SK-N-SH (cell line): ENCODE data around the gene GNB1L. TPM values are rescaled to one million over a fixed set of nuclear protein-coding genes. Genes with fewer than 3 reads are reported as not detected.

Experiments
- CTCF ChIA-PET: fragments of 300-600, 350-600 bp; formaldehyde crosslinking; extraction: SDS; loops from one replicate; lab custom pipeline; 2021; lab: Yijun Ruan, JAX
- POLR2A ChIA-PET: fragments of 350-600 bp; sonication (Branson Sonifier 250); formaldehyde crosslinking; extraction: SDS; loops from one replicate; lab custom pipeline; 2020; ENCODE audit warnings: antibody characterized with exemption, inconsistent platforms; lab: Yijun Ruan, JAX
- DNase-seq: peaks from one replicate; pipeline ENCODE4 v3.0.0; 2012
- H2AFZ ChIP-seq: fragments of 200-600 bp; sonication (generic); 2 replicates; pipeline ENCODE4 v1.8.1; 2016; ENCODE audit warnings: antibody characterized with exemption, mild to moderate bottlenecking, low read depth
- H3F3A ChIP-seq: fragments of 200-600 bp; sonication (generic); replicated peaks from 2 replicates; pipeline ENCODE3; 2016; ENCODE audit warnings: antibody characterized with exemption, mild to moderate bottlenecking; ENCODE audit not compliant: insufficient read depth
- H3K27ac ChIP-seq, 2 experiments: fragments of 200-500 bp in 1 of 2; fragments of 200-600 bp in 1 of 2; sonication (Bioruptor generic) in 1 of 2; sonication (generic), shearing (Covaris generic) in 1 of 2; 2 replicates each; pipeline versions ENCODE4 v1.5.1 to v1.6.1; 2014 to 2016; ENCODE audit warnings: low read depth in 2 of 2, inconsistent platforms in 1 of 2, low read length in 1 of 2, mild to moderate bottlenecking in 1 of 2, mixed read lengths in 1 of 2
- H3K27me3 ChIP-seq: fragments of 200-600 bp; sonication (generic), shearing (Covaris generic); 2 replicates; pipeline ENCODE4 v1.6.1; 2016; ENCODE audit warnings: mixed run types; ENCODE audit not compliant: insufficient read depth
- H3K36me3 ChIP-seq, 2 experiments: fragments of 200-500 bp in 1 of 2; fragments of 200-600 bp in 1 of 2; sonication (Bioruptor generic) in 1 of 2; sonication (generic) in 1 of 2; replicated peaks in 1 of 2; 2 replicates each; pipeline versions ENCODE3 to v1.5.1; 2014 to 2016; ENCODE audit warnings: low read length in 1 of 2, mild to moderate bottlenecking in 1 of 2; ENCODE audit not compliant: insufficient read depth in 2 of 2, control insufficient read depth in 1 of 2
- H3K4me1 ChIP-seq, 2 experiments: fragments of 200-500 bp in 1 of 2; fragments of 200-600 bp in 1 of 2; sonication (Bioruptor generic) in 1 of 2; sonication (generic), shearing (Covaris generic) in 1 of 2; 2 replicates each; pipeline versions ENCODE4 v1.5.1 to v1.6.1; 2014 to 2016; ENCODE audit warnings: low read depth in 1 of 2, low read length in 1 of 2, mixed run types in 1 of 2; ENCODE audit not compliant: insufficient read depth in 2 of 2, control insufficient read depth in 1 of 2
- H3K4me2 ChIP-seq: fragments of 200-600 bp; sonication (generic), shearing (Covaris generic); 2 replicates; pipeline ENCODE4 v1.6.1; 2017; ENCODE audit warnings: mixed run types
- H3K4me3 ChIP-seq, 2 experiments: fragments of 200-500 bp in 1 of 2; fragments of 200-600 bp in 1 of 2; sonication (Bioruptor generic) in 1 of 2; sonication (generic), shearing (Covaris generic) in 1 of 2; 2 replicates each; pipeline versions ENCODE4 v1.5.1 to v1.8.1; 2014 to 2016; ENCODE audit warnings: low read depth in 2 of 2, inconsistent platforms in 1 of 2, low read length in 1 of 2, mild to moderate bottlenecking in 1 of 2, mixed read lengths in 1 of 2, moderate library complexity in 1 of 2
- H3K79me2 ChIP-seq: fragments of 200-600 bp; sonication (generic); 2 replicates; pipeline ENCODE4 v1.8.1; 2017; ENCODE audit warnings: mild to moderate bottlenecking; ENCODE audit not compliant: insufficient read depth
- H3K9ac ChIP-seq: fragments of 200-600 bp; sonication (generic); 2 replicates; pipeline ENCODE4 v1.6.1; 2017; ENCODE audit warnings: mixed run types
- H3K9me2 ChIP-seq: fragments of 200-600 bp; sonication (generic); 2 replicates; pipeline ENCODE4 v1.6.1; 2017; ENCODE audit warnings: mixed run types
- H3K9me3 ChIP-seq: fragments of 200-600 bp; sonication (generic); 2 replicates; pipeline ENCODE4 v1.6.1; 2017; ENCODE audit warnings: mixed run types, mild to moderate bottlenecking, moderate library complexity
- H4K20me1 ChIP-seq: fragments of 200-600 bp; sonication (generic); 2 replicates; pipeline ENCODE4 v1.6.1; 2017; ENCODE audit warnings: mild to moderate bottlenecking, mixed run types; ENCODE audit not compliant: insufficient read depth
- CHD2 ChIP-seq: fragments of 150-350 bp; IDR thresholded peaks from 2 replicates; pipeline ENCODE4 v1.6.1; 2018; ENCODE audit warnings: low read length; ENCODE audit not compliant: partially characterized antibody
- EP300 ChIP-seq, 2 experiments: IDR thresholded peaks; 2 replicates each; pipeline versions ENCODE4 v1.4.0 to v1.6.1; 2012; ENCODE audit warnings: borderline replicate concordance in 1 of 2, low read depth in 1 of 2, low read length in 1 of 2
- FOXJ3 ChIP-seq: sonication (generic); formaldehyde crosslinking; IDR thresholded peaks from 2 replicates; pipeline ENCODE4 v1.5.1; 2020; ENCODE audit warnings: mild to moderate bottlenecking, missing genetic modification reagents
- FOXM1 ChIP-seq: IDR thresholded peaks from 2 replicates; pipeline ENCODE4 v1.4.0; 2012; ENCODE audit warnings: low read depth, mild to moderate bottlenecking
- GATA2 ChIP-seq: sonication (generic); formaldehyde crosslinking; IDR thresholded peaks from 2 replicates; pipeline ENCODE4 v1.5.0; 2020; ENCODE audit warnings: mild to moderate bottlenecking, missing genetic modification reagents
- JUND ChIP-seq: IDR thresholded peaks from 2 replicates; pipeline ENCODE4 v1.4.0; 2012
- NFIC ChIP-seq: IDR thresholded peaks from 2 replicates; pipeline ENCODE4 v1.4.0; 2012; ENCODE audit warnings: borderline replicate concordance
- NRF1 ChIP-seq: IDR thresholded peaks from 2 replicates; pipeline ENCODE4 v1.6.1; 2012; ENCODE audit warnings: low read depth, mild to moderate bottlenecking, low read length
- PBX3 ChIP-seq: IDR thresholded peaks from 2 replicates; pipeline ENCODE4; 2012
- POLR2AphosphoS5 ChIP-seq: IDR thresholded peaks from 2 replicates; pipeline ENCODE4 v1.6.1; 2012; ENCODE audit warnings: low read depth, low read length
- RAD21 ChIP-seq: IDR thresholded peaks from 2 replicates; pipeline ENCODE4 v1.6.1; 2012; ENCODE audit warnings: mild to moderate bottlenecking, low read length
- RCOR1 ChIP-seq: fragments of 150-350 bp; IDR thresholded peaks from 2 replicates; pipeline ENCODE4 v1.6.1; 2017; ENCODE audit warnings: antibody characterized with exemption, low read length
- RFX5 ChIP-seq: IDR thresholded peaks from 2 replicates; pipeline ENCODE4 v1.6.1; 2012; ENCODE audit warnings: mild to moderate bottlenecking, improper control_type of control experiment, low read length
- RXRA ChIP-seq: IDR thresholded peaks from 2 replicates; pipeline ENCODE4 v1.4.0; 2012; ENCODE audit warnings: low read depth, mild to moderate bottlenecking, borderline replicate concordance
- TAF1 ChIP-seq: IDR thresholded peaks from 2 replicates; pipeline ENCODE4 v1.6.1; 2012; ENCODE audit warnings: low read depth, mild to moderate bottlenecking, low read length, moderate library complexity, borderline replicate concordance
- TCF12 ChIP-seq: IDR thresholded peaks from 2 replicates; pipeline ENCODE4 v1.4.0; 2012
- polyA plus RNA-seq, 3 experiments: library from polyadenylated mRNA; depleted of rRNA; stranded (reverse); fragments of >200 nt; gene quantifications; 2 replicates each; pipeline ENCODE4 v1.2.3, GENCODE V29; 2012
- TF ChIP-seq, protein P1 (sequence below): IDR thresholded peaks from 2 replicates; pipeline ENCODE4 v1.6.1; 2012; ENCODE audit warnings: mild to moderate bottlenecking, low read depth, low read length, moderate library complexity
- TF ChIP-seq, protein P2 (sequence below): fragments of 150-350 bp; IDR thresholded peaks from 2 replicates; pipeline ENCODE4 v1.6.1; 2017; ENCODE audit warnings: antibody characterized with exemption, low read length, low read depth, borderline replicate concordance
- TF ChIP-seq, protein P3 (sequence below): fragments of 200-600 bp; sonication (generic); IDR thresholded peaks from 2 replicates; pipeline ENCODE4 v1.6.1; 2017; ENCODE audit warnings: antibody characterized with exemption, mild to moderate bottlenecking, moderate library complexity

The GNB1L gene
- polyA plus RNA-seq, 1 of the 3 experiments (the other 2 are of a cell fraction): 5.9 TPM

- H3F3A ChIP-seq: no peaks in the 10 kb centered on the region
- no peak overlapping the region for H3K4me2 ChIP-seq
- no peak overlapping the region for H2AFZ ChIP-seq
- no peaks in the 10 kb centered on the region for H3K9me2 ChIP-seq
- ChIA-PET CTCF (interaction anchor here (1.2 kb wide), 1 partner anchor 10 kb away, joined by 4 read pairs; no protein-coding TSS in a partner anchor), POLR2A (no interaction called here)
- H3K4me1 ChIP-seq: peaks cover 0 to 10% of the 10 kb centered on the region in 2 experiments; a peak in 1 of 4 replicates
- H3K27ac ChIP-seq: no peak overlapping the region
- H3K4me3 ChIP-seq: no peak overlapping the region
- H3K9ac ChIP-seq: no peak overlapping the region
- no peak for DNase-seq
- H4K20me1 ChIP-seq: no peaks in the 10 kb centered on the region
- no peaks in the 10 kb centered on the region for H3K79me2 ChIP-seq
- TF ChIP-seq POLR2AphosphoS5: no peak
- TF ChIP-seq NRF1: no peak
- TF ChIP-seq NFIC: no peak
- no peak for TF ChIP-seq FOXJ3 (CRISPR knock-in tag)
- TF ChIP-seq, protein P1, sequence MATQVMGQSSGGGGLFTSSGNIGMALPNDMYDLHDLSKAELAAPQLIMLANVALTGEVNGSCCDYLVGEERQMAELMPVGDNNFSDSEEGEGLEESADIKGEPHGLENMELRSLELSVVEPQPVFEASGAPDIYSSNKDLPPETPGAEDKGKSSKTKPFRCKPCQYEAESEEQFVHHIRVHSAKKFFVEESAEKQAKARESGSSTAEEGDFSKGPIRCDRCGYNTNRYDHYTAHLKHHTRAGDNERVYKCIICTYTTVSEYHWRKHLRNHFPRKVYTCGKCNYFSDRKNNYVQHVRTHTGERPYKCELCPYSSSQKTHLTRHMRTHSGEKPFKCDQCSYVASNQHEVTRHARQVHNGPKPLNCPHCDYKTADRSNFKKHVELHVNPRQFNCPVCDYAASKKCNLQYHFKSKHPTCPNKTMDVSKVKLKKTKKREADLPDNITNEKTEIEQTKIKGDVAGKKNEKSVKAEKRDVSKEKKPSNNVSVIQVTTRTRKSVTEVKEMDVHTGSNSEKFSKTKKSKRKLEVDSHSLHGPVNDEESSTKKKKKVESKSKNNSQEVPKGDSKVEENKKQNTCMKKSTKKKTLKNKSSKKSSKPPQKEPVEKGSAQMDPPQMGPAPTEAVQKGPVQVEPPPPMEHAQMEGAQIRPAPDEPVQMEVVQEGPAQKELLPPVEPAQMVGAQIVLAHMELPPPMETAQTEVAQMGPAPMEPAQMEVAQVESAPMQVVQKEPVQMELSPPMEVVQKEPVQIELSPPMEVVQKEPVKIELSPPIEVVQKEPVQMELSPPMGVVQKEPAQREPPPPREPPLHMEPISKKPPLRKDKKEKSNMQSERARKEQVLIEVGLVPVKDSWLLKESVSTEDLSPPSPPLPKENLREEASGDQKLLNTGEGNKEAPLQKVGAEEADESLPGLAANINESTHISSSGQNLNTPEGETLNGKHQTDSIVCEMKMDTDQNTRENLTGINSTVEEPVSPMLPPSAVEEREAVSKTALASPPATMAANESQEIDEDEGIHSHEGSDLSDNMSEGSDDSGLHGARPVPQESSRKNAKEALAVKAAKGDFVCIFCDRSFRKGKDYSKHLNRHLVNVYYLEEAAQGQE: no peak
- TF ChIP-seq RXRA: no peak
- TF ChIP-seq CHD2: no peak
- no peak for TF ChIP-seq TCF12
- TF ChIP-seq, protein P2, sequence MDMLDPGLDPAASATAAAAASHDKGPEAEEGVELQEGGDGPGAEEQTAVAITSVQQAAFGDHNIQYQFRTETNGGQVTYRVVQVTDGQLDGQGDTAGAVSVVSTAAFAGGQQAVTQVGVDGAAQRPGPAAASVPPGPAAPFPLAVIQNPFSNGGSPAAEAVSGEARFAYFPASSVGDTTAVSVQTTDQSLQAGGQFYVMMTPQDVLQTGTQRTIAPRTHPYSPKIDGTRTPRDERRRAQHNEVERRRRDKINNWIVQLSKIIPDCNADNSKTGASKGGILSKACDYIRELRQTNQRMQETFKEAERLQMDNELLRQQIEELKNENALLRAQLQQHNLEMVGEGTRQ: no peak
- TF ChIP-seq FOXM1: no peak
- no peak for TF ChIP-seq PBX3
- no peak for TF ChIP-seq RAD21
- TF ChIP-seq GATA2: no peak
- no peak for TF ChIP-seq RCOR1
- no peak for TF ChIP-seq RFX5
- TF ChIP-seq EP300 (IDR thresholded peaks at IDR 0.05; ENCODE audit: borderline replicate concordance in 1 of 2, low read depth in 1 of 2, low read length in 1 of 2): no peak
- TF ChIP-seq, protein P3, sequence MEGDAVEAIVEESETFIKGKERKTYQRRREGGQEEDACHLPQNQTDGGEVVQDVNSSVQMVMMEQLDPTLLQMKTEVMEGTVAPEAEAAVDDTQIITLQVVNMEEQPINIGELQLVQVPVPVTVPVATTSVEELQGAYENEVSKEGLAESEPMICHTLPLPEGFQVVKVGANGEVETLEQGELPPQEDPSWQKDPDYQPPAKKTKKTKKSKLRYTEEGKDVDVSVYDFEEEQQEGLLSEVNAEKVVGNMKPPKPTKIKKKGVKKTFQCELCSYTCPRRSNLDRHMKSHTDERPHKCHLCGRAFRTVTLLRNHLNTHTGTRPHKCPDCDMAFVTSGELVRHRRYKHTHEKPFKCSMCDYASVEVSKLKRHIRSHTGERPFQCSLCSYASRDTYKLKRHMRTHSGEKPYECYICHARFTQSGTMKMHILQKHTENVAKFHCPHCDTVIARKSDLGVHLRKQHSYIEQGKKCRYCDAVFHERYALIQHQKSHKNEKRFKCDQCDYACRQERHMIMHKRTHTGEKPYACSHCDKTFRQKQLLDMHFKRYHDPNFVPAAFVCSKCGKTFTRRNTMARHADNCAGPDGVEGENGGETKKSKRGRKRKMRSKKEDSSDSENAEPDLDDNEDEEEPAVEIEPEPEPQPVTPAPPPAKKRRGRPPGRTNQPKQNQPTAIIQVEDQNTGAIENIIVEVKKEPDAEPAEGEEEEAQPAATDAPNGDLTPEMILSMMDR: no peak
- TF ChIP-seq TAF1: no peak
- no peak for TF ChIP-seq JUND
- H3K36me3 ChIP-seq: peaks cover 3 to 4% of the 10 kb centered on the region in 2 experiments
- H3K9me3 ChIP-seq: no peaks in the 10 kb centered on the region
- no peaks in the 10 kb centered on the region for H3K27me3 ChIP-seq
Observed at GRCh38 chr22:19791243-19791642, 63.4 kb downstream of the GNB1L start.
